Astrocyte of the spinal cord (primary cell): Measurements from ENCODE around the gene SELENOV.

Experiments
- DNase-seq: peaks from one replicate; pipeline ENCODE4 v3.0.0; 2011; ENCODE audit warnings: low read depth, low spot score
- H3K4me3 ChIP-seq: 2 replicates; pipeline ENCODE4 v1.5.1; 2011; ENCODE audit warnings: low read depth, mild to moderate bottlenecking, low read length, moderate library complexity
- CTCF ChIP-seq: IDR thresholded peaks from 2 replicates; pipeline ENCODE4 v1.5.1; 2012; ENCODE audit warnings: low read depth, mild to moderate bottlenecking, low read length, inconsistent platforms
- in situ Hi-C: cut with HindIII; loops from 2 replicates; pipeline ENCODE4 v1.10.0; 2017; ENCODE audit warnings: low sequenced_read_pairs

The SELENOV gene

GRCh38 chr19:39499932-39500331, 15.0 kb upstream of the SELENOV start:
- in situ Hi-C loops = no loop called here
- no peak for TF ChIP-seq CTCF
- H3K4me3 ChIP-seq = no peak overlapping the region
- no peak for DNase-seq

- in situ Hi-C loops = no loop called here
- no peak for DNase-seq
- no peak overlapping the region for H3K4me3 ChIP-seq
- TF ChIP-seq CTCF = no peak
These were observed 14.4 kb upstream of the SELENOV start for GRCh38 chr19:39500543-39500942.

- no peak for TF ChIP-seq CTCF
- no peak for DNase-seq
- in situ Hi-C loops = no loop called here
- no peak overlapping the region for H3K4me3 ChIP-seq
These were observed 13.6 kb upstream of the SELENOV start for GRCh38 chr19:39501340-39501739.

- in situ Hi-C loops = no loop called here
- H3K4me3 ChIP-seq = no peak overlapping the region
- peak; percentile 55 for DNase-seq
- peak; percentile 54 for TF ChIP-seq CTCF
These were observed 12.1 kb upstream of the SELENOV start for GRCh38 chr19:39502640-39503417.

- in situ Hi-C loops = no loop called here
- peak overlapping the region; percentile 12 for H3K4me3 ChIP-seq
- TF ChIP-seq CTCF = no peak
- no peak for DNase-seq
These were observed 8.4 kb upstream of the SELENOV start for GRCh38 chr19:39506598-39506943.

GRCh38 chr19:39506944-39507714, 7.8 kb upstream of the SELENOV start:
- peak overlapping the region; percentile 50 for H3K4me3 ChIP-seq
- peak; percentile 68 for DNase-seq

More at GRCh38 chr19:39506944-39507714, 7.8 kb upstream of the SELENOV start:
- in situ Hi-C loops = no loop called here
- TF ChIP-seq CTCF = no peak
